ENCODE data around the gene KIF15.

The KIF15 gene

GRCh38 chr3:44761424-44762169 is at the start of gene KIF15, which contains the start of gene KIAA1143:
TSS of gene KIF15 (plus strand) at chr3:44761794. CDS start at chr3:44761866, 72 bp downstream.
TSS of gene KIAA1143 (minus strand) at chr3:44761619. CDS start at chr3:44761602, 17 bp downstream.
- peaks cover 3% of the 10 kb centered on the region for H3K4me1 ChIP-seq (ENCODE audit: insufficient read depth, low read length)
- no peaks in the 10 kb centered on the region for H3K27me3 ChIP-seq (ENCODE audit: insufficient read depth, low read length)
- peak within 1 kb of the TSS; percentile 77 for H3K4me3 ChIP-seq (ENCODE audit: low read length)
- peaks cover 44% of the 10 kb centered on the region for H3K9me3 ChIP-seq (ENCODE audit: low read length)
- peak within 1 kb of the TSS; percentile 95 for H2AFZ ChIP-seq (ENCODE audit: low read depth, low read length)
- peaks cover 36% of the 10 kb centered on the region for H3K36me3 ChIP-seq (ENCODE audit: insufficient read depth, low read length)

- Histone ChIP-seq H3K27me3 (ENCODE audit: insufficient read depth, low read length) (no peaks in the 10 kb centered on the region), H3K36me3 (ENCODE audit: insufficient read depth, low read length) (peaks cover 9% of the 10 kb centered on the region), H3K4me3 (ENCODE audit: low read length) (peak within 1 kb of the TSS; percentile 88), H3K9me3 (ENCODE audit: low read length) (peaks cover 27% of the 10 kb centered on the region), H2AFZ (ENCODE audit: low read depth, low read length) (peak within 1 kb of the TSS; percentile 98), H3K4me1 (ENCODE audit: insufficient read depth, low read length) (peaks cover 6% of the 10 kb centered on the region)
These were observed 49.0 kb upstream of the KIF15 start, which contains the start of gene ZNF502 for GRCh38 chr3:44712455-44713075. TSS of gene ZNF502 (plus strand) at chr3:44712660. CDS start at chr3:44720262, 7,602 bp downstream.

GRCh38 chr3:44721231-44722102 is 40.1 kb upstream of the KIF15 start:
- Histone ChIP-seq H3K4me1 (ENCODE audit: insufficient read depth, low read length) (no peaks in the 10 kb centered on the region), H3K9me3 (ENCODE audit: low read length) (peaks cover 77% of the 10 kb centered on the region), H3K27me3 (ENCODE audit: insufficient read depth, low read length) (no peaks in the 10 kb centered on the region), H3K36me3 (ENCODE audit: insufficient read depth, low read length) (peaks cover 58% of the 10 kb centered on the region), H2AFZ (ENCODE audit: low read depth, low read length) (no peak overlapping the region), H3K4me3 (ENCODE audit: low read length) (no peak overlapping the region)

GRCh38 chr3:44722103-44722401 is 39.5 kb upstream of the KIF15 start:
- H3K36me3 ChIP-seq (ENCODE audit: insufficient read depth, low read length) = peaks cover 56% of the 10 kb centered on the region
- H3K9me3 ChIP-seq (ENCODE audit: low read length) = peaks cover 75% of the 10 kb centered on the region
- no peak overlapping the region for H3K4me3 ChIP-seq (ENCODE audit: low read length)
- H3K27me3 ChIP-seq (ENCODE audit: insufficient read depth, low read length) = no peaks in the 10 kb centered on the region
- no peak overlapping the region for H2AFZ ChIP-seq (ENCODE audit: low read depth, low read length)
- no peaks in the 10 kb centered on the region for H3K4me1 ChIP-seq (ENCODE audit: insufficient read depth, low read length)

GRCh38 chr3:44729384-44729910 is 32.1 kb upstream of the KIF15 start, which contains the start of gene ZNF501:
TSS of gene ZNF501 (plus strand) at chr3:44729635. CDS start at chr3:44734422, 4,787 bp downstream.
- Histone ChIP-seq H3K4me3 (ENCODE audit: low read length) (peak within 1 kb of the TSS; percentile 88), H3K27me3 (ENCODE audit: insufficient read depth, low read length) (no peaks in the 10 kb centered on the region), H3K4me1 (ENCODE audit: insufficient read depth, low read length) (peaks cover 6% of the 10 kb centered on the region), H3K9me3 (ENCODE audit: low read length) (peaks cover 50% of the 10 kb centered on the region), H2AFZ (ENCODE audit: low read depth, low read length) (peak within 1 kb of the TSS; percentile 99), H3K36me3 (ENCODE audit: insufficient read depth, low read length) (peaks cover 39% of the 10 kb centered on the region)

GRCh38 chr3:44734646-44735168 is 26.9 kb upstream of the KIF15 start:
- Histone ChIP-seq H3K9me3 (ENCODE audit: low read length) (peaks cover 53% of the 10 kb centered on the region), H3K4me3 (ENCODE audit: low read length) (no peak overlapping the region), H3K27me3 (ENCODE audit: insufficient read depth, low read length) (no peaks in the 10 kb centered on the region), H2AFZ (ENCODE audit: low read depth, low read length) (no peak overlapping the region), H3K4me1 (ENCODE audit: insufficient read depth, low read length) (peaks cover 6% of the 10 kb centered on the region), H3K36me3 (ENCODE audit: insufficient read depth, low read length) (peaks cover 54% of the 10 kb centered on the region)

GRCh38 chr3:44761101-44761423 is 532 bp upstream of the KIF15 start:
- H3K4me1 ChIP-seq (ENCODE audit: insufficient read depth, low read length) = peaks cover 3% of the 10 kb centered on the region
- H3K27me3 ChIP-seq (ENCODE audit: insufficient read depth, low read length) = no peaks in the 10 kb centered on the region
- peaks cover 44% of the 10 kb centered on the region for H3K9me3 ChIP-seq (ENCODE audit: low read length)
- H2AFZ ChIP-seq (ENCODE audit: low read depth, low read length) = peak overlapping the region; percentile 95
- H3K4me3 ChIP-seq (ENCODE audit: low read length) = peak overlapping the region; percentile 77
- H3K36me3 ChIP-seq (ENCODE audit: insufficient read depth, low read length) = peaks cover 36% of the 10 kb centered on the region

GRCh38 chr3:44762170-44762677 is 630 bp downstream of the KIF15 start:
- Histone ChIP-seq H3K27me3 (ENCODE audit: insufficient read depth, low read length) (no peaks in the 10 kb centered on the region), H3K9me3 (ENCODE audit: low read length) (peaks cover 42% of the 10 kb centered on the region), H3K4me1 (ENCODE audit: insufficient read depth, low read length) (peaks cover 3% of the 10 kb centered on the region), H3K36me3 (ENCODE audit: insufficient read depth, low read length) (peaks cover 34% of the 10 kb centered on the region), H2AFZ (ENCODE audit: low read depth, low read length) (peak overlapping the region; percentile 95), H3K4me3 (ENCODE audit: low read length) (peak overlapping the region; percentile 77)

GRCh38 chr3:44762690-44763089 is 1.1 kb downstream of the KIF15 start:
- no peaks in the 10 kb centered on the region for H3K27me3 ChIP-seq (ENCODE audit: insufficient read depth, low read length)
- peaks cover 3% of the 10 kb centered on the region for H3K4me1 ChIP-seq (ENCODE audit: insufficient read depth, low read length)

GRCh38 chr3:44764248-44764647 is 2.7 kb downstream of the KIF15 start:
- Histone ChIP-seq H3K4me1 (ENCODE audit: insufficient read depth, low read length) (peaks cover 3% of the 10 kb centered on the region), H3K36me3 (ENCODE audit: insufficient read depth, low read length) (peaks cover 23% of the 10 kb centered on the region), H2AFZ (ENCODE audit: low read depth, low read length) (no peak overlapping the region), H3K9me3 (ENCODE audit: low read length) (peaks cover 32% of the 10 kb centered on the region), H3K27me3 (ENCODE audit: insufficient read depth, low read length) (no peaks in the 10 kb centered on the region), H3K4me3 (ENCODE audit: low read length) (no peak overlapping the region)

More at GRCh38 chr3:44762690-44763089, 1.1 kb downstream of the KIF15 start:
- H2AFZ ChIP-seq (ENCODE audit: low read depth, low read length) = peak overlapping the region; percentile 95
- H3K9me3 ChIP-seq (ENCODE audit: low read length) = peaks cover 39% of the 10 kb centered on the region
- peaks cover 32% of the 10 kb centered on the region for H3K36me3 ChIP-seq (ENCODE audit: insufficient read depth, low read length)
- H3K4me3 ChIP-seq (ENCODE audit: low read length) = peak overlapping the region; percentile 77

GRCh38 chr3:44771424-44772098 is 10.0 kb downstream of the KIF15 start:
- H3K27me3 ChIP-seq (ENCODE audit: insufficient read depth, low read length) = no peaks in the 10 kb centered on the region
- H3K36me3 ChIP-seq (ENCODE audit: insufficient read depth, low read length) = peaks cover 20% of the 10 kb centered on the region
- H2AFZ ChIP-seq (ENCODE audit: low read depth, low read length) = no peak overlapping the region
- H3K9me3 ChIP-seq (ENCODE audit: low read length) = peaks cover 42% of the 10 kb centered on the region
- H3K4me3 ChIP-seq (ENCODE audit: low read length) = no peak overlapping the region
- no peaks in the 10 kb centered on the region for H3K4me1 ChIP-seq (ENCODE audit: insufficient read depth, low read length)

- Histone ChIP-seq H2AFZ (ENCODE audit: low read depth, low read length) (no peak overlapping the region), H3K27me3 (ENCODE audit: insufficient read depth, low read length) (no peaks in the 10 kb centered on the region), H3K9me3 (ENCODE audit: low read length) (peaks cover 41% of the 10 kb centered on the region), H3K36me3 (ENCODE audit: insufficient read depth, low read length) (peaks cover 23% of the 10 kb centered on the region), H3K4me1 (ENCODE audit: insufficient read depth, low read length) (no peaks in the 10 kb centered on the region), H3K4me3 (ENCODE audit: low read length) (no peak overlapping the region)
These were observed 10.5 kb downstream of the KIF15 start for GRCh38 chr3:44772099-44772442.

All from neuron (in vitro differentiated cells).